Endothelial cell of umbilical vein (primary cell): ENCODE measurements around the gene TBC1D17. TPM values are rescaled to one million over a fixed set of nuclear protein-coding genes. Genes with fewer than 3 reads are reported as not detected.

Experiments
- BruUV-seq: library from RNA; stranded (reverse); fragments of 400-500 nt; replicated peaks from 2 replicates; lab custom pipeline; 2021; lab: Mats Ljungman, UMichigan
- CTCF ChIA-PET: fragments of 300-600, 350-600 bp; sonication (Branson Sonifier 250); formaldehyde crosslinking; loops from one replicate; lab custom pipeline; 2021; ENCODE audit warnings: antibody characterized with exemption, inconsistent platforms; lab: Charles Lee
- POLR2A ChIA-PET: fragments of 300-600, 350-600 bp; sonication (Branson Sonifier 250); formaldehyde crosslinking; loops from one replicate; lab custom pipeline; 2021; ENCODE audit warnings: antibody characterized with exemption, inconsistent platforms; lab: Charles Lee
- DNase-seq: peaks from one replicate; pipeline ENCODE4 v3.0.0-alpha.2; 2011; ENCODE audit warnings: low read depth, low spot score
- FAIRE-seq: peaks from 2 replicates; lab custom pipeline; 2011; peaks lifted over from hg19 to GRCh38; lab: Jason Lieb, UNC
- H2AFZ ChIP-seq: 2 replicates; pipeline ENCODE4 v1.6.0; 2012; ENCODE audit warnings: low read depth, low read length, control low read depth, inconsistent platforms
- H3K27ac ChIP-seq: 2 replicates; pipeline ENCODE4 v1.5.1; 2011; ENCODE audit warnings: low read depth, mild to moderate bottlenecking, control low read depth, low read length, moderate library complexity; ENCODE audit not compliant: insufficient read depth
- H3K27me3 ChIP-seq, 2 experiments: 2 replicates each; pipeline versions ENCODE4 v1.6.0 to v1.6.1; 2011; ENCODE audit warnings: low read length in 2 of 2, mixed read lengths in 1 of 2; ENCODE audit not compliant: control insufficient read depth in 2 of 2, insufficient read depth in 2 of 2
- H3K36me3 ChIP-seq, 2 experiments: 2 replicates in 1 of 2; 3 replicates in 1 of 2; pipeline ENCODE4 v1.5.1; 2011; ENCODE audit warnings: low read length in 2 of 2, mild to moderate bottlenecking in 1 of 2, moderate library complexity in 1 of 2; ENCODE audit not compliant: control insufficient read depth in 2 of 2, insufficient read depth in 2 of 2; ENCODE audit errors: extremely low read depth in 1 of 2
- H3K4me1 ChIP-seq: 3 replicates; pipeline ENCODE4 v1.5.1; 2011; ENCODE audit warnings: mild to moderate bottlenecking, low read length; ENCODE audit not compliant: control insufficient read depth, insufficient read depth; ENCODE audit errors: extremely low read depth
- H3K4me2 ChIP-seq: 2 replicates; pipeline ENCODE4 v1.6.1; 2011; ENCODE audit warnings: low read length, control low read depth, mixed read lengths; ENCODE audit not compliant: insufficient read depth
- H3K4me3 ChIP-seq, 3 experiments: fragments of 200-600 bp in 1 of 3; sonication (generic), shearing (Covaris generic) in 1 of 3; replicated peaks in 1 of 3; 2 replicates each; pipeline ENCODE4 v1.5.1; 2011 to 2016; ENCODE audit warnings: control low read depth in 3 of 3, low read length in 3 of 3, mild to moderate bottlenecking in 2 of 3, inconsistent platforms in 1 of 3, low read depth in 1 of 3, moderate library complexity in 1 of 3; ENCODE audit not compliant: insufficient read depth in 1 of 3
- H3K79me2 ChIP-seq: 2 replicates; pipeline ENCODE4 v1.6.0; 2012; ENCODE audit warnings: low read length, inconsistent platforms; ENCODE audit not compliant: control insufficient read depth, insufficient read depth
- H3K9ac ChIP-seq: replicated peaks from 2 replicates; pipeline ENCODE3; 2011; ENCODE audit warnings: low read length, control low read depth; ENCODE audit not compliant: insufficient read depth; ENCODE audit errors: extremely low read depth
- H3K9me1 ChIP-seq: replicated peaks from 3 replicates; pipeline ENCODE4 v1.6.0; 2011; ENCODE audit warnings: mild to moderate bottlenecking, low read length; ENCODE audit not compliant: control insufficient read depth, insufficient read depth; ENCODE audit errors: extremely low read depth
- H3K9me3 ChIP-seq: replicated peaks from 2 replicates; pipeline ENCODE4 v1.5.1; 2012; ENCODE audit warnings: low read length, inconsistent platforms; ENCODE audit not compliant: control insufficient read depth, insufficient read depth
- H4K20me1 ChIP-seq: replicated peaks from 2 replicates; pipeline ENCODE3; 2011; ENCODE audit warnings: mild to moderate bottlenecking, low read length; ENCODE audit not compliant: control insufficient read depth, insufficient read depth; ENCODE audit errors: extremely low read depth
- CTCF ChIP-seq, 2 donors: IDR thresholded peaks; 1 replicate in 1 of 2; 2 replicates in 1 of 2; pipeline ENCODE4 v1.5.1; 2011; ENCODE audit warnings: low read length in 2 of 2, mild to moderate bottlenecking in 2 of 2, moderate library complexity in 2 of 2, control low read depth in 1 of 2, inconsistent platforms in 1 of 2, low read depth in 1 of 2; ENCODE audit not compliant: insufficient read depth in 1 of 2; ENCODE audit errors: extremely low read depth in 1 of 2
- EZH2 ChIP-seq: IDR thresholded peaks from 2 replicates; pipeline ENCODE4 v1.6.1; 2012; ENCODE audit warnings: borderline replicate concordance, low read depth, mild to moderate bottlenecking, moderate library complexity, low read length, inconsistent platforms; ENCODE audit not compliant: severe bottlenecking
- FOS ChIP-seq: IDR thresholded peaks from 2 replicates; pipeline ENCODE4 v1.6.1; 2011; ENCODE audit warnings: mild to moderate bottlenecking, low read length, moderate library complexity, borderline replicate concordance; ENCODE audit not compliant: insufficient read depth
- GATA2 ChIP-seq: IDR thresholded peaks from 2 replicates; pipeline ENCODE4 v1.7.0; 2011; ENCODE audit warnings: low read depth, mild to moderate bottlenecking, moderate library complexity, mixed read lengths, low read length; ENCODE audit not compliant: insufficient read length, insufficient read depth
- JUN ChIP-seq: IDR thresholded peaks from 2 replicates; pipeline ENCODE4 v1.6.1; 2011; ENCODE audit warnings: borderline replicate concordance, low read depth; ENCODE audit not compliant: insufficient read length, insufficient read depth
- MYC ChIP-seq: IDR thresholded peaks from one replicate; pipeline ENCODE4 v1.6.1; 2011; ENCODE audit warnings: mild to moderate bottlenecking, low read depth, low read length
- POLR2A ChIP-seq: IDR thresholded peaks from 2 replicates; pipeline ENCODE4 v1.6.1; 2012; ENCODE audit warnings: low read depth, mild to moderate bottlenecking, control low read depth, low read length
- POLR2AphosphoS5 ChIP-seq: IDR thresholded peaks from 2 replicates; pipeline ENCODE4 v1.6.1; 2012; ENCODE audit warnings: low read depth, mild to moderate bottlenecking, control low read depth, low read length, moderate library complexity; ENCODE audit not compliant: insufficient read depth
- dilution Hi-C: fragments of 300-500 bp; cut with MboI; formaldehyde crosslinking; loops from one replicate; pipeline ENCODE4 v1.15.0; 2019; ENCODE audit warnings: low sequenced_read_pairs; ENCODE audit not compliant: extremely low pct_ligation_motif_present
- intact Hi-C: fragments of 100-400 bp; cut with micrococcal nuclease; formaldehyde crosslinking; loops from one replicate; pipeline ENCODE4 v1.10.0; 2022
- polyA plus RNA-seq, 4 experiments: library from polyadenylated mRNA; depleted of rRNA in 3 of 4; stranded (reverse) in 3 of 4; unstranded in 1 of 4; fragments of >200 nt; gene quantifications; 2 replicates each; pipeline versions ENCODE4 v1.2.1 to v1.2.3, GENCODE V29; 2011 to 2012; ENCODE audit warnings: missing spikeins in 1 of 4
- total RNA-seq: library from RNA; stranded (reverse); gene quantifications from 2 replicates; pipeline ENCODE4 v1.2.3, GENCODE V29; 2021
- TF ChIP-seq, protein P1 (sequence below): IDR thresholded peaks from 2 replicates; pipeline ENCODE4 v1.6.1; 2011; ENCODE audit not compliant: insufficient read depth, insufficient read length

The TBC1D17 gene
- total and polyA plus RNA-seq, 2 donors (not counting 3 experiments of a cell fraction or from before 2014, with no cell fraction given) = 34.2 to 39.3 TPM

- intact Hi-C loops (no loop called here), dilution Hi-C loops (no loop called here)
- Histone ChIP-seq H3K9me3 (no peaks in the 10 kb centered on the region), H4K20me1 (no peaks in the 10 kb centered on the region), H3K4me1 (peaks cover 8% of the 10 kb centered on the region), H3K9me1 (no peaks in the 10 kb centered on the region), H2AFZ (no peak overlapping the region), H3K79me2 (no peaks in the 10 kb centered on the region), H3K27ac (no peak overlapping the region), H3K9ac (no peak overlapping the region), H3K4me3 (no peak overlapping the region), H3K27me3 (no peaks in the 10 kb centered on the region), H3K4me2 (no peak overlapping the region), H3K36me3 (peaks cover 11 to 63% of the 10 kb centered on the region in 2 experiments)
- FAIRE-seq = no peak
- ChIA-PET CTCF (interaction anchor here (1.5 kb wide), 1 partner anchor 9 kb away, joined by 7 read pairs; no protein-coding TSS in a partner anchor), POLR2A (no interaction called here)
- TF ChIP-seq CTCF (IDR thresholded peaks at IDR 0.05; ENCODE audit: extremely low read depth in 1 of 2, insufficient read depth in 1 of 2, low read depth in 1 of 2, low read length in 2 of 2) = no peak
- no peak for TF ChIP-seq POLR2AphosphoS5
- TF ChIP-seq, protein P1, sequence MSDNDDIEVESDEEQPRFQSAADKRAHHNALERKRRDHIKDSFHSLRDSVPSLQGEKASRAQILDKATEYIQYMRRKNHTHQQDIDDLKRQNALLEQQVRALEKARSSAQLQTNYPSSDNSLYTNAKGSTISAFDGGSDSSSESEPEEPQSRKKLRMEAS = no peak
- no peak for TF ChIP-seq GATA2
- no peak for TF ChIP-seq EZH2
- TF ChIP-seq MYC = no peak
- no peak for TF ChIP-seq POLR2A
- TF ChIP-seq FOS = no peak
- no peak for TF ChIP-seq JUN
- BruUV-seq = no TSS peak
- no peak for DNase-seq
These were observed 45.9 kb upstream of the TBC1D17 start for GRCh38 chr19:49831592-49831991.
